ENCODE results near the gene ITGB1. TPM values are rescaled to one million over a fixed set of nuclear protein-coding genes. Genes with fewer than 3 reads are reported as not detected.

The ITGB1 gene
- total RNA-seq, 1 experiment from 2014 or later = 223 TPM

DNA sequence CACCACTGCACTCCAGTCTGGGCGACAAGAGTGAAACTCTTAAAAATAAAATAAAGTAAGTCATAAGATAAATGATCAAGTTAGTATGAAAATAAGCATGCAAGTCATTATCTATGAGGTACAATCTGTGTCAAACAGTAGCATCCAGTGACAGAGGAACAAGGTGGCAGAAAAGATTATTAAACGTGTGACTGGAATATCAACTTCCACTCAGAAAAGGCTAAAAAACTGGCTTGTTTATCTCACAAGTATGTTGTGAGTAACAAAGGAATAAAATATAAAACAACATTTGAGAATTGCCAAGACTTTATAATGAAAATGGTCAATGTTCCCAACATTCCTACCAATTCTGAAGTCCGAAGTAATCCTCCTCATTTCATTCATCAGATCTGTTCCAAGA is 30.3 kb downstream of the ITGB1 start:
- H3K56ac ChIP-seq (ENCODE audit: insufficient read length, low read depth, low read length) = no peak overlapping the region
- no peaks in the 10 kb centered on the region for H3K23me2 ChIP-seq (ENCODE audit: insufficient read length, low read depth, low read length, poor library complexity, severe bottlenecking)
- Mint-ChIP-seq H3K27me3 (ENCODE audit: low read depth) (no peaks in the 10 kb centered on the region), H3K27ac (no peak overlapping the region), H3K36me3 (ENCODE audit: insufficient read depth in 1 of 3, low read depth in 3 of 3) (peaks cover 41 to 62% (median 62%) of the 10 kb centered on the region in 3 experiments), H3K9me3 (peaks cover 3 to 4% of the 10 kb centered on the region in 2 experiments; a peak in 2 of 5 replicates), H3K4me1 (0 out of 4 replicates have a peak, but pooled peaks cover 0 to 2% of the 10 kb centered on the region in 2 experiments), H3K4me3 (no peak overlapping the region)
- H2BK120ac ChIP-seq (ENCODE audit: low read depth, low read length, poor library complexity, severe bottlenecking) = no peak overlapping the region
- no peak overlapping the region for H2BK15ac ChIP-seq (ENCODE audit: low read depth, low read length)
- H3K79me2 ChIP-seq (ENCODE audit: insufficient read depth, low read length) = no peaks in the 10 kb centered on the region; the same call in 1 of the 2 replicates
- no peak overlapping the region for H3K14ac ChIP-seq (ENCODE audit: insufficient read depth, low read length)
- H3K79me1 ChIP-seq (ENCODE audit: insufficient read depth, low read depth, low read length, poor library complexity, severe bottlenecking) = no peaks in the 10 kb centered on the region
- no peaks in the 10 kb centered on the region for H3K9me3 ChIP-seq (ENCODE audit: control insufficient read depth, low read depth, low read length)
- H3K27ac ChIP-seq (ENCODE audit: insufficient read length, low read depth, low read length) = no peak overlapping the region
- no CpG with 5 or more reads among the region's 3 CpGs for WGBS (ENCODE audit: extremely low coverage, insufficient read length, low lambda C conversion rate)
- H4K91ac ChIP-seq (ENCODE audit: insufficient read length, low read depth, low read length) = no peak overlapping the region
- no peak overlapping the region for H3T11ph ChIP-seq (ENCODE audit: low read length)
- no peak for DNase-seq
- no peak overlapping the region for H3K4ac ChIP-seq (ENCODE audit: low read depth, low read length)
- no peaks in the 10 kb centered on the region for H3K27me3 ChIP-seq (ENCODE audit: insufficient read depth, low read length)
- H2AK5ac ChIP-seq (ENCODE audit: insufficient read length, low read length) = no peak overlapping the region
- no peak overlapping the region for H4K8ac ChIP-seq (replicated peaks; ENCODE audit: insufficient read length, low read depth, low read length)
- H3K18ac ChIP-seq (ENCODE audit: insufficient read length, low read depth, low read length) = no peak overlapping the region
- H2AFZ ChIP-seq (ENCODE audit: low read length) = no peak overlapping the region
- no peaks in the 10 kb centered on the region for H4K20me1 ChIP-seq (ENCODE audit: control insufficient read depth, insufficient read depth, insufficient read length)
- no peak overlapping the region for H2BK20ac ChIP-seq (ENCODE audit: low read depth, low read length, poor library complexity, severe bottlenecking)
- no peak overlapping the region for H3K4me2 ChIP-seq (ENCODE audit: insufficient read depth, insufficient read length, low read length)
- TF ChIP-seq CTCF (conservative IDR thresholded peaks at IDR 0.05) = no peak
- no peak overlapping the region for H4K5ac ChIP-seq (ENCODE audit: insufficient read length, low read depth, low read length)
- no peak overlapping the region for H2BK12ac ChIP-seq (ENCODE audit: insufficient read length, low read depth, low read length)
- H3K9ac ChIP-seq (ENCODE audit: extremely low read depth, insufficient read length, low read length) = no peak overlapping the region
- no peaks in the 10 kb centered on the region for H3K4me1 ChIP-seq (ENCODE audit: insufficient read depth, low read length)
- H2BK5ac ChIP-seq (ENCODE audit: insufficient read length, low read length) = no peak overlapping the region
- H3K23ac ChIP-seq (ENCODE audit: insufficient read length, low read depth, low read length) = no peak overlapping the region

Data from H9 (cell line).